Ammon's horn (tissue), 1 donor: ENCODE measurements around the gene CCNY.
"Not testable (repeated sequence)": the region's sequence is repeated elsewhere in the genome, so short reads cannot be mapped to it uniquely, and the experiment has no call there.

Source experiments
- DNase-seq: peaks from one replicate; pipeline ENCODE4 v3.0.0-alpha.2; 2016; ENCODE audit warnings: low spot score

Gene CCNY

DNA sequence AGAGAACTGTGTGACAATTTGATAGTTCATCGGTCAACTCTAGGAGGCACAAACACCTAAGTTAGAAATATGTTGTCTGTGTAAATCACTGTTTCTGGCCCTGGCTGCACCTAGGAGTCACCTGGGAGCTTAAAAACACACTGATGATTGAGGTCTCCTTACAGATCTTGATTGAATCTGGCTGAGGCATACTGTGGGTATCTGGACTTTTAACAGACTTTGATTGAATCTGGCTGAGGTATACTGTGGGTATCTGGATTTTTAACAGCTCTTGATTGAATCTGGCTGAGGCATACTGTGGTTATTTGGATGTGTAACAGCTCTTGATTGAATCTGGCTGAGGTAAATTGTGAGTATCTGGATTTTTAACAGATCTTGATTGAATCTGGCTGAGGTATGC, 181.9 kb downstream of the CCNY start:
- DNase-seq: not testable (repeated sequence)

GRCh38 chr10:35520996-35521395, 184.7 kb downstream of the CCNY start:
- no peak for DNase-seq

- no peak for DNase-seq
These were observed 187.4 kb downstream of the CCNY start for GRCh38 chr10:35523670-35524225.

DNA sequence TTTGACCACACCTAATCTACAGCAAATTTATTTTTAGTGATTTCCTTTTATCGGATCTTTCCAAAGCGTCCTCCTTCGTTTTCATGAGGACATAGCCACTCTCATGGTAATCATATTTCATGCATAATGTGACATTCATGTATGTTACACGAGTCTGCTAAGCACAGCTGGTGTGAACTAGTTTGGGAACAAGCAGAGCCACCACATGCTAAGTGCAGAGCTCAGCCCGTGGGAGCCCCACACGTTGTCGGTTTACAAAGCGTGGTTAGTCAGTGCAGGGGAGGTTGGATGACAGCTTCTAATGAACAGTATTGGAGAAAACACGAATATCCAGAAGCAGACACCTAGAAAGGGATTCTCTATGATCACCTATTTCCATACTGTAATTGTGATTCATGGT, 190.4 kb downstream of the CCNY start:
- DNase-seq: peak; percentile 28

GRCh38 chr10:35532141-35532540, 195.8 kb downstream of the CCNY start:
- peak; percentile 71 for DNase-seq

DNA sequence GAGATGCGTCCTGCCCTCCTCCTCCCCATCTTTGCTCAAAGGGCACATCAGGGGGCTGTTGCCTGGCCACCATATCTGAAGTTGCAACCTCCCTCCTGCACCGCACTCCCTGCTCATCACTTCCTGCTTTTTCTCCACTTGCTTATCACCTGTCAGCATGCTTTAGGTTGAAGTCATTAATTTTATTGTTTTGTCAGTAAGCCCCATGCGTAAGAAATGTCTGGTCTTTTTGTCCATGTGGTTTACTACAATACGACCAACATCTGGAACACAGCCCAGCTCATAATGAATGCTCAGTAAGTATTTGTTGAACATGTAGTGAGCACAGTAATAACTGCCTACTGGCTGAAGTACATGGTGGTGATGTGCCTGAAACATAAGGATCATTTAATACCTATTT, 197.3 kb downstream of the CCNY start:
- DNase-seq: no peak

DNA sequence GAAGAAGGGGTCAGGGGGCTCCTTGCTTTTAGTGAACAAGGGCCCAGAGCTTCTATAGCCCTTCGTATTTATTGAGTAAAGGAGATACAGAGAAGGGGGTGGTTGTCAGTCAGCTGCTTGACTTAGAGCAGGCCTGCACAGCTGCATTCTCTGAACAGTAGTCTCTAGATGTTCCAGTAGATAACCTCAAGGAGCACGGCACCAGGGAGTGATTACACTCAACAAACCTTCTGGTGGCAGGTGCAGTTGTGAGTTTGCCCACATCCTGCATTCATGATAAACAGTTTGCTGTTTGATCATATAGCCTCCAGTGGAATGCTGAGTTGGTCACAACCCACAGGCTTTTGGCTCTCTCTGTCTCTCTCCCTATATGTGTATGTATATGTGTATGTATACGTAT, 198.8 kb downstream of the CCNY start:
- DNase-seq: no peak

- DNase-seq: no peak
These were observed 200.5 kb downstream of the CCNY start for GRCh38 chr10:35536789-35537188.

GRCh38 chr10:35537925-35538324, 201.6 kb downstream of the CCNY start:
- not testable (repeated sequence) for DNase-seq

- no peak for DNase-seq
These were observed 204.2 kb downstream of the CCNY start for GRCh38 chr10:35540296-35541164.

- no peak for DNase-seq
These were observed 205.4 kb downstream of the CCNY start for GRCh38 chr10:35541720-35542119.

DNA sequence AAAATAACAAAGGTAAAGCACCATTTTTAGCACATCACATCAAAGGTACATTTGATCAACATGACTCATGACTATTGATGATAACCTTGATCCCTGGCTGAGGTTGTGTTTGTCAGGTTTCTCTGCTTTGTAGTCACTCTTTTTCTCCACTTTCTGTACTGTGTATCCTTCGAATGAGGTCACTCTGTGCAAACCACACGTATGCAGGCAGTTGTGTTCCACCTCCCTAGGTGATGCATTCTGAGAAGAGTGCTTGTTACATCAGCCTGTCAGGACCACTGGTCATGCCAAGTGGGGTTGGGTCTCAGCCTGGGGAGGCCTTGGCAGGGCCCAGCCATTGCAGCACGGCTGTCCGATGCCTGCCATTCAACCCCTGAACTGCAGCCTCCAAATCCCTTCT, 206.0 kb downstream of the CCNY start:
- DNase-seq: no peak

DNA sequence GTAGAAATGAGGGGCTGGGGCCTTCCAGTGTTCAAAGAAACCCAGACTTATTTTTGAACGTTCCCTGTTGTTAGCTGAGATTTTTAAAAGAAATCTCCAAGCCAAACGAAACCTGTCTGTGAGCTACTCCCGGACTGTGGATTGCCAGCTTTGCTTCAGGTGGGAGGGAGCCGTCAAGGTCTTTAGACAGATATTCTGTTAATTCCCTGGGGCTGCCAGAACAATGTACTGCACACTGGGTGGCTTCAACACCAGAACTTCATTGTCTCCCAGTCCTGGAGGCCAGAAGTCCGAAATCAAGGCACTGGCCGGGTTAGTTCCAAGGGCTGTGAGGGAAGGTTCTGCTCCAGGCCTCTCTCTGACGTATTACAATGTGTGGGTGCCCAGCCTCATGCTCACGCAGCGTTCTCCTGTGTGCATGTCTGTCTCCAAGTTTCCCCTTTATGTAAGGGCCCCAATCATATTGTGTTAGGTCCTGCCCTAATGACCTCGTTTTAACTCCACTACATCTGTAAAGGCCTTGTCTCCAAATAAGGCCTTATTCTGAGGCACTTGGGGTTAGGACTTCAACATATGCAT, 208.9 kb downstream of the CCNY start:
- DNase-seq: no peak

GRCh38 chr10:35545878-35546590, 209.7 kb downstream of the CCNY start:
- no peak for DNase-seq

- DNase-seq: no peak
These were observed 210.5 kb downstream of the CCNY start for GRCh38 chr10:35546824-35547225.

- DNase-seq: no peak
These were observed 216.5 kb downstream of the CCNY start for GRCh38 chr10:35552650-35553342.

DNA sequence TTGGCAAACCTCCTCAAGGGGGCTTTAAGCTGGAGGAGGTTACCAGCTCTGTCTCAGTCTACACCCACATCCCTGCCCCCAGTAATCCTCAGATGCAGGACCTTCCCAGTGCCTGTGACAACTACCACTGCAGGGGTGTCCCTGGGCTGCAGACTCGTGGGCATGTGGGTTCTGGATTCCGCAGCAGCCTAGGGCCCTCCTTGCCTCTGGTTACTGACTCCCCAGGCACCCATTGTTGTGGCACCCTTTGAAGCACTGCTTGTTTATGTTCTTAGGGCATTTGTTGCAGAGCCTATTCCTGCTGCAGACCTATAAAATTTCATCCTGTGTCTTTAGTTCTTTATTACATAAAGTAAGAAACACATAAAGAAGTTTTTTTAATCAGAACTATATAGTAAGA, 217.7 kb downstream of the CCNY start:
- DNase-seq: no peak

DNA sequence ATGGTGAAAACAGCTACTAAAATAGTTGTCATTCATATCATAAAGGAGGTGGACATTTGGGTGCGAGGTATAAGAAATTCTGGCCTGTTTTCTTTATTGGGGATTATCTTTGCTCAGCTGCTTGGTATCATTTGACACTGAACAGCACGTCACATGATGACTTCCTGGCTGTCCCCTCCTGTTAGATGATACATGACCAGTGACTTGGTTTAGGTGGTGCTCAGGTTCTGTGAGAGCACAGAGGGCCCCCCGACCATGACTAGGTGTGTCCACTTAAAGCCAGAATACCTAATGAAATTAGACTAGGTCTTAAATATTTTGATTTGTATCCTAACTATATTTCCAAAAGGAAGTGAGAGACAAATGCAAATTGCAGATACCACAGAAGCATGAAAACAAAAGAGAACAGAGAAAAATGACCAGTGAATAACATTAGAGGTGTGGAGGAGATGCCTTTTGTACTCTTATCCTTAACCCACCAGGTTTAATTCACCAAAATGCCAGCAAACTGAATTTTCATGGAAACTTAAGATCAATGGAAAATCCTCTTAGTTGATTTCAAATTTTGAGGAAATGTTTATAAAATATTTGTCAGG, 218.2 kb downstream of the CCNY start:
- DNase-seq: no peak

- no peak for DNase-seq
These were observed 219.9 kb downstream of the CCNY start for GRCh38 chr10:35555962-35556930.

DNA sequence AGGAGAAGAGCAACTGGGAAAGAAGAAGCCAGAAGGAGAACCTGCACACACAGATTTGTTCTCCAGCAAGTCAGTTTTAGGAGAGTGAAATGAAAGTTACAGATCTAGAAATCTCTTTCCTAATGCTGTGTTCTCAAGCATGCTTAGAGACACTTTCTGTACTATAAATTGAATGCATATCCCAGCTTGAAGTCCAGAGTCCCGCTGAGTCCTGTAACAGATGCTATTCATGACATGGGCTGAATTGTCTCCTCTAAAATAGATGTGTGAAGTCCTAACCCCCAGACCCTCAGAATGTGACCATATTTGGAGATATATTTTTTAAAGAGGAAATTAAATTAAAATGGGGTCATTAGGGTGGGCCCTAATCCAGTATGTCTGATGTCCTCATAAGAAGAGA, 222.0 kb downstream of the CCNY start:
- DNase-seq: no peak

DNA sequence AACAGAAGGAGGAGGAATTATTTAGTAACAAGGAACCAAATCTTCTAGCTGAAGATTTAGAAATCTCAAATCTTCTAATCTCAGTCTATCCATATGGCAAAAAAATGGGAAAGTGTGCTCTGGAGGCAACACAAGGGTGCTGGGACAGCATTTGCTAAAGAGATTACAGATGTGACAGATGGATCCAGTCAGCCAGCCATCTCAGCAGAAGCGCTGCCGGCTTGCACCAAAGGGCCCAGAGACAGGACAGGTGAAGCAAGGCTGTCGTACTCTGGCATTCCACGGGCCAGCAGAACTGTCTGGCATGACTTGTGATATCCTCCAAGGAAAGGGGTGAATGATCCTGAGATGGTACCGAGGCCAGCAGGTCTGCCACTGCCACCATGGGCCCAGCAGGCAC, 223.1 kb downstream of the CCNY start:
- DNase-seq: no peak
